ENCODE results near the gene ARFGAP3.

- TF ChIP-seq CTCF (conservative IDR thresholded peaks at IDR 0.05; ENCODE audit: low read depth in 2 of 2) (no peak), POLR2AphosphoS5 (IDR thresholded peaks at IDR 0.05; ENCODE audit: low read depth) (no peak), EZH2phosphoT487 (IDR thresholded peaks at IDR 0.05; ENCODE audit: unreplicated experiment) (no peak), EZH2 (IDR thresholded peaks at IDR 0.05; ENCODE audit: low read depth, unreplicated experiment) (no peak), ZNF331 (CRISPR knock-in tag; IDR thresholded peaks at IDR 0.05; ENCODE audit: low read depth) (no peak), JUNB (IDR thresholded peaks at IDR 0.05; ENCODE audit: unreplicated experiment) (no peak), REST (IDR thresholded peaks at IDR 0.05; ENCODE audit: unreplicated experiment) (no peak), CREB1 (CRISPR knock-in tag; IDR thresholded peaks at IDR 0.05; ENCODE audit: low read depth) (no peak)
Observed at GRCh38 chr22:42814616-42815015, 42.5 kb downstream of the ARFGAP3 start.

All from GM23338 (cell line).